H1 (cell line): ENCODE data around the gene PLVAP. TPM values are rescaled to one million over a fixed set of nuclear protein-coding genes. Genes with fewer than 3 reads are reported as not detected.

Experiments
- CTCF ChIA-PET: fragments of 300-600 bp; sonication (Branson Sonifier 250); formaldehyde crosslinking; loops from one replicate; lab custom pipeline; 2021; ENCODE audit not compliant: partially characterized antibody; lab: Charles Lee
- POLR2A ChIA-PET: fragments of 300-600 bp; sonication (Branson Sonifier 250); formaldehyde crosslinking; loops from one replicate; lab custom pipeline; 2021; ENCODE audit warnings: inconsistent platforms; ENCODE audit not compliant: partially characterized antibody; lab: Charles Lee
- DNase-seq, 2 experiments: peaks; one replicate each; pipeline versions ENCODE4 v3.0.0 to v3.0.0-alpha.2; 2010 to 2022; ENCODE audit warnings: low spot score in 2 of 2, low read depth in 1 of 2, mixed read lengths in 1 of 2
- FAIRE-seq: peaks from 2 replicates; lab custom pipeline; 2011; peaks lifted over from hg19 to GRCh38; lab: Jason Lieb, UNC
- H2AFZ ChIP-seq: 2 replicates; pipeline ENCODE4 v1.8.1; 2012; ENCODE audit warnings: low read length, inconsistent platforms
- H2AK5ac ChIP-seq: 2 replicates; pipeline ENCODE4 v1.6.1; 2013; ENCODE audit warnings: low read depth, low read length
- H2BK120ac ChIP-seq: replicated peaks from 2 replicates; pipeline ENCODE3; 2013; ENCODE audit warnings: low read depth, low read length, inconsistent platforms
- H2BK12ac ChIP-seq: 2 replicates; pipeline ENCODE4 v1.6.1; 2013; ENCODE audit warnings: low read depth, low read length
- H2BK15ac ChIP-seq: 2 replicates; pipeline ENCODE4 v1.6.1; 2013; ENCODE audit warnings: low read length
- H2BK20ac ChIP-seq: 2 replicates; pipeline ENCODE4 v1.6.1; 2013; ENCODE audit warnings: low read length
- H2BK5ac ChIP-seq: 2 replicates; pipeline ENCODE4 v1.6.1; 2013; ENCODE audit warnings: low read depth, low read length
- H3K14ac ChIP-seq: 2 replicates; pipeline ENCODE4 v1.6.1; 2013; ENCODE audit warnings: inconsistent platforms; ENCODE audit not compliant: insufficient read length
- H3K18ac ChIP-seq: 2 replicates; pipeline ENCODE4 v1.6.1; 2013; ENCODE audit warnings: low read length; ENCODE audit errors: extremely low read depth
- H3K23ac ChIP-seq: 2 replicates; pipeline ENCODE4 v1.6.1; 2013; ENCODE audit warnings: inconsistent platforms; ENCODE audit not compliant: insufficient read length
- H3K23me2 ChIP-seq: 2 replicates; pipeline ENCODE4 v1.6.1; 2013; ENCODE audit warnings: low read depth, low read length
- H3K27ac ChIP-seq: 2 replicates; pipeline ENCODE4 v1.6.1; 2011; ENCODE audit warnings: low read depth, low read length, inconsistent platforms
- H3K27me3 ChIP-seq, 4 experiments: replicated peaks in 1 of 4; 1 replicate in 1 of 4; 2 replicates in 3 of 4; pipeline versions ENCODE4 v1.6.1 to v1.8.1; 2011 to 2013; ENCODE audit warnings: low read length in 3 of 4, mild to moderate bottlenecking in 3 of 4, inconsistent platforms in 2 of 4, mixed read lengths in 2 of 4, moderate library complexity in 1 of 4; ENCODE audit not compliant: control insufficient read depth in 3 of 4, insufficient read depth in 3 of 4; ENCODE audit errors: extremely low read depth in 1 of 4
- H3K36me3 ChIP-seq, 4 experiments: 2 replicates each; pipeline versions ENCODE4 v1.6.1 to v1.8.1; 2011 to 2013; ENCODE audit warnings: mild to moderate bottlenecking in 4 of 4, low read length in 3 of 4, moderate library complexity in 2 of 4, control low read depth in 1 of 4, inconsistent platforms in 1 of 4; ENCODE audit not compliant: insufficient read depth in 4 of 4, control insufficient read depth in 2 of 4
- H3K4ac ChIP-seq: replicated peaks from 2 replicates; pipeline ENCODE3; 2013; ENCODE audit warnings: low read length, low read depth, mixed read lengths, inconsistent platforms; ENCODE audit not compliant: insufficient read length
- H3K4me1 ChIP-seq, 4 experiments: replicated peaks in 1 of 4; 1 replicate in 1 of 4; 2 replicates in 3 of 4; pipeline versions ENCODE4 v1.6.1 to v1.8.1; 2011 to 2013; ENCODE audit warnings: low read length in 3 of 4, inconsistent platforms in 2 of 4, mixed read lengths in 1 of 4; ENCODE audit not compliant: insufficient read depth in 4 of 4, control insufficient read depth in 3 of 4
- H3K4me2 ChIP-seq, 2 experiments: 2 replicates each; pipeline versions ENCODE4 v1.6.1 to v1.8.1; 2011 to 2013; ENCODE audit warnings: low read depth in 2 of 2, low read length in 2 of 2, control low read depth in 1 of 2, inconsistent platforms in 1 of 2, mild to moderate bottlenecking in 1 of 2; ENCODE audit not compliant: insufficient read depth in 1 of 2
- H3K4me3 ChIP-seq, 4 experiments: fragments of 200-600, 300-600 bp in 1 of 4; sonication (generic), shearing (Covaris generic), sonication (Bioruptor Twin) in 1 of 4; 2 replicates each; pipeline versions ENCODE4 v1.5.1 to v1.8.1; 2011 to 2016; ENCODE audit warnings: low read length in 4 of 4, low read depth in 3 of 4, control low read depth in 2 of 4, inconsistent platforms in 2 of 4, mild to moderate bottlenecking in 2 of 4, mixed read lengths in 1 of 4, moderate library complexity in 1 of 4; ENCODE audit not compliant: insufficient read depth in 2 of 4; ENCODE audit errors: extremely low read depth in 1 of 4
- H3K56ac ChIP-seq: replicated peaks from 2 replicates; pipeline ENCODE3; 2013; ENCODE audit warnings: low read depth, mild to moderate bottlenecking, mixed read lengths, low read length, inconsistent platforms; ENCODE audit not compliant: insufficient read length
- H3K79me1 ChIP-seq: 2 replicates; pipeline ENCODE4 v1.6.1; 2013; ENCODE audit warnings: low read depth, low read length, control low read depth
- H3K79me2 ChIP-seq, 2 experiments: 2 replicates each; pipeline versions ENCODE4 v1.6.1 to v1.8.1; 2012 to 2013; ENCODE audit warnings: low read length in 2 of 2, mild to moderate bottlenecking in 2 of 2, inconsistent platforms in 1 of 2; ENCODE audit not compliant: insufficient read depth in 2 of 2, control insufficient read depth in 1 of 2
- H3K9ac ChIP-seq, 4 experiments: replicated peaks in 1 of 4; 1 replicate in 1 of 4; 2 replicates in 3 of 4; pipeline versions ENCODE4 v1.6.1 to v1.8.1; 2011 to 2013; ENCODE audit warnings: low read depth in 3 of 4, low read length in 3 of 4, control low read depth in 2 of 4, mild to moderate bottlenecking in 2 of 4, moderate library complexity in 2 of 4, inconsistent platforms in 1 of 4; ENCODE audit errors: extremely low read depth in 1 of 4
- H3K9me3 ChIP-seq, 2 experiments: 2 replicates each; pipeline versions ENCODE4 v1.6.1 to v1.8.1; 2012 to 2013; ENCODE audit warnings: mild to moderate bottlenecking in 2 of 2, moderate library complexity in 2 of 2, control low read depth in 1 of 2, inconsistent platforms in 1 of 2, low read depth in 1 of 2, low read length in 1 of 2, mixed read lengths in 1 of 2; ENCODE audit not compliant: insufficient read depth in 2 of 2
- H4K20me1 ChIP-seq, 2 experiments: replicated peaks in 1 of 2; 2 replicates each; pipeline versions ENCODE3 to v1.8.1; 2011 to 2013; ENCODE audit warnings: inconsistent platforms in 2 of 2, low read length in 2 of 2, mild to moderate bottlenecking in 1 of 2; ENCODE audit not compliant: insufficient read depth in 2 of 2, control insufficient read depth in 1 of 2
- H4K5ac ChIP-seq: 2 replicates; pipeline ENCODE4 v1.6.1; 2013; ENCODE audit warnings: low read length, low read depth, mixed read lengths, inconsistent platforms; ENCODE audit not compliant: insufficient read length
- H4K8ac ChIP-seq: 2 replicates; pipeline ENCODE4 v1.8.0; 2013; ENCODE audit warnings: mild to moderate bottlenecking, moderate library complexity, low read length, inconsistent platforms; ENCODE audit not compliant: insufficient read depth; ENCODE audit errors: extremely low read depth
- H4K91ac ChIP-seq: replicated peaks from 2 replicates; pipeline ENCODE3; 2013; ENCODE audit warnings: low read length, mixed read lengths, inconsistent platforms; ENCODE audit not compliant: insufficient read length
- ASH2L ChIP-seq: fragments of 200-600, 300-600 bp; sonication (generic); IDR thresholded peaks from one replicate; pipeline ENCODE4 v1.7.1; 2017; ENCODE audit warnings: low read length
- CEBPB ChIP-seq: IDR thresholded peaks from 2 replicates; pipeline ENCODE4 v1.6.1; 2012; ENCODE audit warnings: low read depth, low read length
- POLR2A ChIP-seq, 2 experiments: IDR thresholded peaks; 1 replicate in 1 of 2; 2 replicates in 1 of 2; pipeline ENCODE4 v1.6.1; 2011; ENCODE audit warnings: low read depth in 2 of 2, low read length in 2 of 2, mild to moderate bottlenecking in 2 of 2; ENCODE audit errors: control extremely low read depth in 1 of 2
- POLR2AphosphoS5 ChIP-seq: IDR thresholded peaks from 2 replicates; pipeline ENCODE4 v1.6.1; 2011; ENCODE audit warnings: low read depth, low read length
- SAP30 ChIP-seq: fragments of 300-600 bp; sonication (generic); IDR thresholded peaks from 2 replicates; pipeline ENCODE4 v1.7.1; 2012; ENCODE audit warnings: low read length, moderate library complexity, mild to moderate bottlenecking, inconsistent platforms; ENCODE audit not compliant: insufficient read depth, insufficient replicate concordance
- SP1 ChIP-seq: IDR thresholded peaks from 2 replicates; pipeline ENCODE4 v1.6.1; 2011; ENCODE audit warnings: low read depth, low read length
- SP2 ChIP-seq: IDR thresholded peaks from 2 replicates; pipeline ENCODE4 v1.6.1; 2012; ENCODE audit warnings: mild to moderate bottlenecking, low read length, inconsistent platforms
- TEAD4 ChIP-seq: IDR thresholded peaks from 2 replicates; pipeline ENCODE4 v1.6.1; 2012; ENCODE audit warnings: low read depth, low read length, inconsistent platforms, mixed read lengths
- YY1 ChIP-seq: IDR thresholded peaks from 2 replicates; pipeline ENCODE4 v1.6.1; 2011; ENCODE audit warnings: low read depth, mild to moderate bottlenecking, low read length
- WGBS, 2 experiments: shearing (Covaris generic) in 1 of 2; methylation state at CpG; one replicate each; pipeline versions ENCODE4 v1.1.6 to v1.1.7; 2013 to 2015; ENCODE audit warnings: low lambda C conversion rate in 2 of 2, mixed read lengths in 2 of 2, inconsistent platforms in 1 of 2, low coverage in 1 of 2, missing lambda C conversion rate in 1 of 2; ENCODE audit not compliant: insufficient replicate concordance in 2 of 2, insufficient coverage in 1 of 2, insufficient read length in 1 of 2; ENCODE audit errors: extremely low coverage in 1 of 2, missing lambda C conversion rate in 1 of 2; 5-methylcytosine and 5-hydroxymethylcytosine counted together
- polyA plus RNA-seq, 7 experiments: library from polyadenylated mRNA; depleted of rRNA in 3 of 7; stranded (reverse) in 5 of 7; unstranded in 2 of 7; fragments of >200 nt in 5 of 7; fragments of 200-250 nt in 2 of 7; gene quantifications; 1 replicate in 5 of 7; 2 replicates in 1 of 7; 4 replicates in 1 of 7; pipeline versions ENCODE4 v1.2.1 to v1.2.3, GENCODE V29; 2011 to 2013; ENCODE audit warnings: missing spikeins in 2 of 7, mixed read lengths in 2 of 7
- total RNA-seq: library from RNA; stranded (reverse); fragmentation: NEBNext Ultra II Directional; extraction: Animal tissue kit (Norgen Biotek cat#: 25700); gene quantifications from 2 replicates; pipeline ENCODE4 v1.2.1, GENCODE V29; 2021
- TF ChIP-seq, protein P1 (sequence below): IDR thresholded peaks from 2 replicates; pipeline ENCODE4 v1.6.1; 2011; ENCODE audit warnings: low read depth, mild to moderate bottlenecking, low read length; ENCODE audit not compliant: insufficient read depth
- TF ChIP-seq, protein P2 (sequence below): IDR thresholded peaks from 2 replicates; pipeline ENCODE4 v1.6.1; 2012; ENCODE audit warnings: low read length, inconsistent platforms
- TF ChIP-seq, protein P3 (sequence below): IDR thresholded peaks from 2 replicates; pipeline ENCODE4 v1.6.1; 2012; ENCODE audit warnings: inconsistent platforms

The PLVAP gene
- total and polyA plus RNA-seq, 2 of the 8 experiments (the other 6 are each of a cell fraction or from before 2014, with no cell fraction given): 0.32 TPM; not detected in 1

DNA sequence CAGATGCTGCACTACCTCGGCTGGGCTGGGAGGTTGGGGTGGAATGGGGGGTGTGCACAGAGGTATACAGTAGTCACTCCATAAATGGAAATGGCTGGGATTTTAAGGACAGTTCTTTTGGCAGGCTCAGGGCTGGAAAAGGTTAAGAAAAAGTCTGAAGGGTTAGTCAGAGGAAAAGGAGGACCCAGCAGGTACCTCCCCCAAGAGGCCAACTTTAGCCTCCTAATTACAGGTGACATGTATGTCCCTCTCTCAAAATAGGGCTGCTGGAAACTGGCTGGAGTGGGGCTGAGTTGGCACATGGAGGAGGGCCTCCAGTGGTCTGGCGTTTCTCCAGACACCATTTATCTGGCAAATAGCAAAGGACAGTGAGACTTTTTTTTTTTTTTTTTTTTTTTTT, 15.9 kb upstream of the PLVAP start:
- H2BK120ac ChIP-seq: no peak overlapping the region
- H3K23ac ChIP-seq: no peak overlapping the region
- no peak overlapping the region for H4K91ac ChIP-seq
- H3K23me2 ChIP-seq: peaks cover 11% of the 10 kb centered on the region
- 79% methylated on average over 2 of the region's 2 CpGs; no CpG with 5 or more reads in 1 of the 2 experiments for WGBS, 2 experiments
- ChIA-PET POLR2A (interaction anchor here (1.0 to 2.9 kb wide), 2 partner anchors 12 to 100 kb away, joined by 3 to 12 read pairs; partner anchors contain the start of gene BST2), CTCF (interaction anchor here (0.7 to 13.5 kb wide), 13 partner anchors 14 to 80 kb away, joined by 3 to 153 read pairs (median 5); partner anchors contain the start of gene TMEM221)
- no peaks in the 10 kb centered on the region for H3K79me1 ChIP-seq
- no peak overlapping the region for H2BK12ac ChIP-seq
- no peak for DNase-seq
- H4K8ac ChIP-seq: no peak overlapping the region
- H2BK20ac ChIP-seq: no peak overlapping the region
- no peak overlapping the region for H3K4me3 ChIP-seq
- H3K9me3 ChIP-seq: no peaks in the 10 kb centered on the region
- no peak overlapping the region for H2AK5ac ChIP-seq
- no peak overlapping the region for H3K27ac ChIP-seq
- H2BK5ac ChIP-seq: no peak overlapping the region
- H3K56ac ChIP-seq: no peak overlapping the region
- no peak overlapping the region for H4K5ac ChIP-seq
- no peaks in the 10 kb centered on the region; a peak in 1 of 8 replicates for H3K36me3 ChIP-seq
- no peak overlapping the region for H2AFZ ChIP-seq
- H3K4me2 ChIP-seq: no peak overlapping the region
- H4K20me1 ChIP-seq: no peaks in the 10 kb centered on the region
- no peak overlapping the region for H3K9ac ChIP-seq
- H3K4me1 ChIP-seq: peaks cover 0 to 6% (median 3%) of the 10 kb centered on the region in 4 experiments; a peak in 4 of 7 replicates
- peaks cover 0 to 5% (median 0%) of the 10 kb centered on the region in 4 experiments; a peak in 2 of 7 replicates for H3K27me3 ChIP-seq
- no peaks in the 10 kb centered on the region for H3K79me2 ChIP-seq
- no peak overlapping the region for H3K18ac ChIP-seq
- no peak overlapping the region for H3K14ac ChIP-seq
- H3K4ac ChIP-seq: no peak overlapping the region
- FAIRE-seq: no peak
- no peak overlapping the region for H2BK15ac ChIP-seq
- TF ChIP-seq SAP30: no peak
- no peak for TF ChIP-seq ASH2L
- TF ChIP-seq, protein P1, sequence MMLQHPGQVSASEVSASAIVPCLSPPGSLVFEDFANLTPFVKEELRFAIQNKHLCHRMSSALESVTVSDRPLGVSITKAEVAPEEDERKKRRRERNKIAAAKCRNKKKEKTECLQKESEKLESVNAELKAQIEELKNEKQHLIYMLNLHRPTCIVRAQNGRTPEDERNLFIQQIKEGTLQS: no peak
- no peak for TF ChIP-seq SP2
- no peak for TF ChIP-seq SP1
- no peak for TF ChIP-seq TEAD4
- TF ChIP-seq, protein P2, sequence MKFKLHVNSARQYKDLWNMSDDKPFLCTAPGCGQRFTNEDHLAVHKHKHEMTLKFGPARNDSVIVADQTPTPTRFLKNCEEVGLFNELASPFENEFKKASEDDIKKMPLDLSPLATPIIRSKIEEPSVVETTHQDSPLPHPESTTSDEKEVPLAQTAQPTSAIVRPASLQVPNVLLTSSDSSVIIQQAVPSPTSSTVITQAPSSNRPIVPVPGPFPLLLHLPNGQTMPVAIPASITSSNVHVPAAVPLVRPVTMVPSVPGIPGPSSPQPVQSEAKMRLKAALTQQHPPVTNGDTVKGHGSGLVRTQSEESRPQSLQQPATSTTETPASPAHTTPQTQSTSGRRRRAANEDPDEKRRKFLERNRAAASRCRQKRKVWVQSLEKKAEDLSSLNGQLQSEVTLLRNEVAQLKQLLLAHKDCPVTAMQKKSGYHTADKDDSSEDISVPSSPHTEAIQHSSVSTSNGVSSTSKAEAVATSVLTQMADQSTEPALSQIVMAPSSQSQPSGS: no peak
- TF ChIP-seq CEBPB: no peak
- TF ChIP-seq, protein P3, sequence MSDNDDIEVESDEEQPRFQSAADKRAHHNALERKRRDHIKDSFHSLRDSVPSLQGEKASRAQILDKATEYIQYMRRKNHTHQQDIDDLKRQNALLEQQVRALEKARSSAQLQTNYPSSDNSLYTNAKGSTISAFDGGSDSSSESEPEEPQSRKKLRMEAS: no peak
- TF ChIP-seq YY1: no peak
- no peak for TF ChIP-seq POLR2A (IDR thresholded peaks at IDR 0.05; ENCODE audit: control extremely low read depth in 1 of 2, low read depth in 2 of 2, low read length in 2 of 2)
- TF ChIP-seq POLR2AphosphoS5: no peak
